Spleen (tissue), 11 donors: ENCODE data around the gene PARVA. TPM values are rescaled to one million over a fixed set of nuclear protein-coding genes. Genes with fewer than 3 reads are reported as not detected.

Experiments
- DNase-seq: peaks from one replicate; pipeline ENCODE4 v3.0.0-alpha.2; 2020
- H3K27ac ChIP-seq, 8 donors: fragments of 200-600 bp; sonication (generic) in 7 of 8; 1 replicate in 4 of 8; 2 replicates in 4 of 8; pipeline versions ENCODE4 v1.5.0 to v1.8.0; 2016 to 2021; ENCODE audit warnings: inconsistent platforms in 4 of 8, mild to moderate bottlenecking in 4 of 8, moderate library complexity in 1 of 8
- H3K27me3 ChIP-seq, 7 donors: fragments of 200-600 bp; sonication (generic) in 6 of 7; replicated peaks in 1 of 7; 1 replicate in 4 of 7; 2 replicates in 3 of 7; pipeline versions ENCODE4 v1.5.0 to v1.8.0; 2016 to 2021; ENCODE audit warnings: inconsistent platforms in 3 of 7, mild to moderate bottlenecking in 1 of 7
- H3K36me3 ChIP-seq, 6 donors: fragments of 200-600 bp; sonication (generic) in 5 of 6; 1 replicate in 4 of 6; 2 replicates in 2 of 6; pipeline versions ENCODE4 v1.5.0 to v1.8.0; 2016 to 2021; ENCODE audit warnings: inconsistent platforms in 2 of 6
- H3K4me1 ChIP-seq, 6 donors: fragments of 200-600 bp; sonication (generic) in 5 of 6; 1 replicate in 3 of 6; 2 replicates in 3 of 6; pipeline versions ENCODE4 v1.5.0 to v1.8.0; 2016 to 2021; ENCODE audit warnings: inconsistent platforms in 3 of 6
- H3K4me3 ChIP-seq, 8 donors: fragments of 200-600 bp; sonication (generic) in 7 of 8; 1 replicate in 4 of 8; 2 replicates in 4 of 8; pipeline versions ENCODE4 v1.5.0 to v1.8.0; 2016 to 2021; ENCODE audit warnings: inconsistent platforms in 4 of 8, mild to moderate bottlenecking in 4 of 8, moderate library complexity in 2 of 8
- H3K9me3 ChIP-seq, 8 donors: fragments of 200-600 bp; sonication (generic) in 7 of 8; 1 replicate in 4 of 8; 2 replicates in 4 of 8; pipeline versions ENCODE4 v1.5.0 to v1.8.0; 2016 to 2021; ENCODE audit warnings: inconsistent platforms in 4 of 8
- CTCF ChIP-seq, 11 experiments: fragments of 200-600 bp in 7 of 11; fragments of 450-650 bp in 4 of 11; sonication (generic) in 4 of 11; IDR thresholded peaks in 8 of 11; conservative IDR thresholded peaks in 3 of 11; 1 replicate in 7 of 11; 2 replicates in 4 of 11; pipeline versions ENCODE4 v1.4.0 to v1.8.0; 2016 to 2021; ENCODE audit warnings: antibody characterized with exemption in 11 of 11, inconsistent platforms in 4 of 11, mild to moderate bottlenecking in 1 of 11
- POLR2A ChIP-seq, 3 donors: fragments of 450-650 bp; IDR thresholded peaks; one replicate each; pipeline ENCODE4 v1.5.1; 2017; ENCODE audit warnings: antibody characterized with exemption in 3 of 3, mild to moderate bottlenecking in 1 of 3
- POLR2AphosphoS5 ChIP-seq, 3 donors: sonication (generic); formaldehyde crosslinking; IDR thresholded peaks; one replicate each; pipeline ENCODE4 v1.5.1; 2017; ENCODE audit warnings: antibody characterized with exemption in 3 of 3
- WGBS, 5 donors: extraction: QIAGEN DNeasy Blood & Tissue Kit in 3 of 5; methylation state at CpG; one replicate each; pipeline versions ENCODE4 v1.1.5 to v1.1.7; 2013 to 2018; 5-methylcytosine and 5-hydroxymethylcytosine counted together
- intact Hi-C: fragments of 100-400 bp; cut with DNase I; formaldehyde crosslinking; loops from one replicate; pipeline ENCODE4 v1.15.0; 2023; ENCODE audit warnings: low total_unique reads
- polyA plus RNA-seq, 3 donors: library from polyadenylated mRNA; stranded (reverse); fragments of 200-250 nt; gene quantifications; one replicate each; pipeline ENCODE4 v1.2.1, GENCODE V29; 2013
- total RNA-seq, 7 donors: library from RNA; depleted of rRNA in 3 of 7; stranded (reverse); fragments of >200 nt in 3 of 7; fragmentation: NEBNext Ultra II Directional in 4 of 7; extraction: Animal tissue kit (Norgen Biotek cat#: 25700) in 4 of 7; gene quantifications; one replicate each; pipeline versions ENCODE4 v1.1.0 to v1.2.1, GENCODE V29; 2016 to 2021
- donor health status: healthy with polysubstance abuse.
- donor health status: DM: no; HTN: no; CAD: no; lungs with moderate emphysema.
- donor health status: DM: no; HTN: no; CAD: no.
- donor health status: Bipolar disorder and iron deficiency.
- donor health status: healthy.
- donor health status: DM: no; HTN: no; CAD: no.
- donor health status: DM: yes; HTN: yes; CAD: no.

PARVA gene
- total and polyA plus RNA-seq, 10 donors = 3.8 to 56.6 (median 23.3) TPM

GRCh38 chr11:12411806-12412727 lies 34.7 kb downstream of the PARVA start:
- H3K4me1 ChIP-seq = peaks cover 0 to 12% (median 3%) of the 10 kb centered on the region in 6 donors
- WGBS, 5 donors = 31 to 45% (median 37%) methylated on average over 7 of the region's 7 CpGs
- peak in 10 of 11 experiments; percentile 23 to 66 (median 52) for TF ChIP-seq CTCF (IDR thresholded peaks at IDR 0.05 in 8 of 11, conservative IDR thresholded peaks at IDR 0.05 in 3 of 11)
- TF ChIP-seq POLR2A (IDR thresholded peaks at IDR 0.05) = no peak
- H3K27ac ChIP-seq = peak overlapping the region in 5 of 8 donors; percentile 20 to 63 (median 59)
- H3K9me3 ChIP-seq = no peaks in the 10 kb centered on the region
- H3K27me3 ChIP-seq = no peaks in the 10 kb centered on the region
- no peak overlapping the region for H3K4me3 ChIP-seq
- intact Hi-C loops = loop anchor here (5.0 kb wide), 1 partner anchor 480 kb away; no protein-coding TSS in a partner anchor
- no peaks in the 10 kb centered on the region for H3K36me3 ChIP-seq
- DNase-seq = no peak

GRCh38 chr11:12413141-12414052 lies 36.0 kb downstream of the PARVA start:
- 71 to 87% (median 78%) methylated on average over 9 of the region's 9 CpGs for WGBS, 5 donors

GRCh38 chr11:12414611-12415010 lies 37.2 kb downstream of the PARVA start:
- TF ChIP-seq CTCF (IDR thresholded peaks at IDR 0.05 in 8 of 11, conservative IDR thresholded peaks at IDR 0.05 in 3 of 11) (no peak), POLR2A (IDR thresholded peaks at IDR 0.05) (no peak), POLR2AphosphoS5 (IDR thresholded peaks at IDR 0.05) (no peak)
- 69 to 89% (median 81%) methylated on average over 6 of the region's 6 CpGs for WGBS, 5 donors
- no peak overlapping the region for H3K4me3 ChIP-seq
- peak overlapping the region in 3 of 8 donors; percentile 4 to 28 (median 17) for H3K27ac ChIP-seq
- no peaks in the 10 kb centered on the region for H3K9me3 ChIP-seq
- DNase-seq = no peak
- intact Hi-C loops = loop anchor here (5.0 kb wide), 1 partner anchor 478 kb away; no protein-coding TSS in a partner anchor
- no peaks in the 10 kb centered on the region for H3K36me3 ChIP-seq
- peaks cover 0 to 12% (median 3%) of the 10 kb centered on the region in 6 donors for H3K4me1 ChIP-seq
- H3K27me3 ChIP-seq = no peaks in the 10 kb centered on the region

More at GRCh38 chr11:12413141-12414052, 36.0 kb downstream of the PARVA start:
- TF ChIP-seq CTCF (IDR thresholded peaks at IDR 0.05 in 8 of 11, conservative IDR thresholded peaks at IDR 0.05 in 3 of 11) (no peak), POLR2AphosphoS5 (IDR thresholded peaks at IDR 0.05) (no peak), POLR2A (IDR thresholded peaks at IDR 0.05) (no peak)
- H3K9me3 ChIP-seq = no peaks in the 10 kb centered on the region
- peak overlapping the region in 6 of 8 donors; percentile 14 to 61 (median 28) for H3K27ac ChIP-seq
- H3K36me3 ChIP-seq = no peaks in the 10 kb centered on the region
- H3K4me1 ChIP-seq = peaks cover 0 to 12% (median 3%) of the 10 kb centered on the region in 6 donors
- no peaks in the 10 kb centered on the region for H3K27me3 ChIP-seq
- DNase-seq = no peak
- H3K4me3 ChIP-seq = no peak overlapping the region
- intact Hi-C loops = loop anchor here (5.0 kb wide), 1 partner anchor 479 kb away; no protein-coding TSS in a partner anchor
